ENCODE data around the gene RTEL1.

DNA sequence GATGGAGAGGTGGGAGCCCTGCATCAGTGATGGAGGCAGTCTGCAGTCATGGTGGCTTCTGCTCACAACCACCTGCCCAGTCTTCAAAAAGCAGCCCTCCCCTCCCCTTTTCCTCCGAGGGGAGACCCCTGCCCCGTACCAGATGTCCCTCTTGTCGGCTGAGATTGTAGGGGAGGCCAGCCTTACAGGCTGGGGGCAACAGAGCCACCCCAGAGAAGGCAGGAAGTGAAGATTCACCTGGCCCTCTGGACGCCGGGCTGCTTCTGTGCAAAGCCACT lies 42.9 kb downstream of the RTEL1 start:
- TF ChIP-seq POLR2A (IDR thresholded peaks at IDR 0.05) (no peak), EP300 (IDR thresholded peaks at IDR 0.05) (no peak)
- TF ChIP-seq, protein P1, sequence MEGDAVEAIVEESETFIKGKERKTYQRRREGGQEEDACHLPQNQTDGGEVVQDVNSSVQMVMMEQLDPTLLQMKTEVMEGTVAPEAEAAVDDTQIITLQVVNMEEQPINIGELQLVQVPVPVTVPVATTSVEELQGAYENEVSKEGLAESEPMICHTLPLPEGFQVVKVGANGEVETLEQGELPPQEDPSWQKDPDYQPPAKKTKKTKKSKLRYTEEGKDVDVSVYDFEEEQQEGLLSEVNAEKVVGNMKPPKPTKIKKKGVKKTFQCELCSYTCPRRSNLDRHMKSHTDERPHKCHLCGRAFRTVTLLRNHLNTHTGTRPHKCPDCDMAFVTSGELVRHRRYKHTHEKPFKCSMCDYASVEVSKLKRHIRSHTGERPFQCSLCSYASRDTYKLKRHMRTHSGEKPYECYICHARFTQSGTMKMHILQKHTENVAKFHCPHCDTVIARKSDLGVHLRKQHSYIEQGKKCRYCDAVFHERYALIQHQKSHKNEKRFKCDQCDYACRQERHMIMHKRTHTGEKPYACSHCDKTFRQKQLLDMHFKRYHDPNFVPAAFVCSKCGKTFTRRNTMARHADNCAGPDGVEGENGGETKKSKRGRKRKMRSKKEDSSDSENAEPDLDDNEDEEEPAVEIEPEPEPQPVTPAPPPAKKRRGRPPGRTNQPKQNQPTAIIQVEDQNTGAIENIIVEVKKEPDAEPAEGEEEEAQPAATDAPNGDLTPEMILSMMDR (IDR thresholded peaks at IDR 0.05): no peak
